Suppressor macrophage treated with lipopolysaccharide for 1 hour (primary cell): ENCODE data around the gene SH3BP4.

Experiments used
- DNase-seq, 3 donors: peaks; one replicate each; pipeline ENCODE4 v3.0.0-alpha.2; 2020 to 2022

The SH3BP4 gene

GRCh38 chr2:234986390-234986789, 34.6 kb downstream of the SH3BP4 start:
- DNase-seq, result no peak

DNA sequence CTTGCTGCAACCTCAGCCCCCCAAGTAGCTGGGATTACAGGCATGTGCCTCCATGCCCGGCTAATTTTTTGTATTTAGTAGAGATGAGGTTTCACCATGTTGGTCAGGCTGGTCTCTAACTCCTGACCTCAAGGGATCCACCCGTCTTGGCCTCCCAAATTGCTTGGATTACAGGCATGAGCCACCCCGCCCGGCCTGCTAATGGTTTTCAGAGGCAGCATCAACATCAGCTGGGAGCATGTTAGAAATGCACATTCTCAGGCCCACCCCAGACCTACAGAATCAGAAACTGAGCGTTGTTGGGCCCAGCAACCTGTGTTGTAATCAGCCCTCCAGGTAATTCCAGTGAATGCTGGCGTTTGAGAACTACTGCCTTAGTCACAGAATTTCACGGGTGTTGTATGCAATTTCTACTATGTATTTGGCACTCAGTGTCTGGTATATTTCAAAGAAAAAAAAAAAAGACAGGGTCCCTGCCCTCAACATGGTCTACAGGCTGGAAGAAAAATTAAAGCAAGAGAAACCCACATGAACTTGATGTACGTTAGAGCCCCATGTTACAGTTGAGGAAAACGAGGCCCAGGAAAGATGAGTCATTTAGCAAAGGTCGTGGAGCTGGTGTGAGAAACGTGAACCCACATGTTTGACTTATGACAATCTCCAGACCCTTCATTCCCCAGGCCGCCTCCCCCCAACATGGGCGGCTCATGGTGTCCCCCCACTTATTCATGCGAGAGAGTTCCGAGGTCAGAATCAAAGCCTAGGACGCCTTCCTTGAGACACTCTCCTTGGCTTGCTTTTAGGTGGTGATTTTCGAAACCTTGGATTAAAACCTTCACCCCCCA, 35.3 kb downstream of the SH3BP4 start:
- no peak for DNase-seq

DNA sequence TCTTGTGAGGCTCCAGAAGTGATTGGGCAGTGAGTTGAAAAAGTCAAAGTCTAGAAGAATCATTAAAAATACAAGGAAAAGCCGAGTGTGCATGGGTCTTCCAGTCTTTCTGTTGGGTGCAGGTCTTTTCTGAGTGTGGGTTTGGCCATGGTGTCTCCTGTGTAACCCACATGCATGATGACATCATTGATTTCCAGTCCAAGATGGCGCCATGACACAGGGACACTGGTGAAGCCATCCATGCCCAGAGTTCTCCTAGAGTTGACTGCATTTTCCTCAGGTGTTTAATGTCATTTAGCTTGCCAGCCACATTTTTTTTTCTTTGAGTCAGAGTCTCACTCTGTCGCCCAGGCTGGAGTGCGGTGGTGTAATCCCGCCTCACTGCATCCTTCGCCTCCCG, 35.9 kb downstream of the SH3BP4 start:
- DNase-seq, result no peak

GRCh38 chr2:234988491-234988890, 36.7 kb downstream of the SH3BP4 start:
- DNase-seq, result no peak

DNA sequence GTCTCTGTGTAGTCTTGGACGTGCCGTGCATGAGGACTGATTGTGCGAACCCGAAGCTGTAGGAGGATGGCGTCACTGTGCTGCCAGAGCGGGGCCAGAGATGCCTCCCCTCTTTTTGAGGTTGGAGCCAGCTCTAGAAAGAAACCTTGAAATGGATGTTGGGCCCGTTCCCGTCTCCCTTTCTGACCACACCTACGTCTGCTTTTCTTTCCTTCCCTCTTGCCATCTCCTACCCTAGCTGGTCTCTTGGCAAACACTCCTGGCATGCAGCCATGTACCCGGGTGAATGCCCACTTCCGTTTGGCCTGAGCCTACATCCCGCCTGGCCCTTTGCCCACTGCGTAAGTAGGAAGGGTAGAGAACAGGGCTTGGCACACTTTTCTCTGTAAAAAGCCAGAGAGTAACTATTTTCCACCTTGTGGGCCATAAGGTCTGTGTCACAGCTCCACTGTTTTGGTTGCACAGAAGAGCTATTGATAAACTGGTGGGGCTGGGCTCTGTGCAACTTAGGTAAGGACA, 37.4 kb downstream of the SH3BP4 start:
- DNase-seq, result peak; percentile 25 to 54 (median 38)

DNA sequence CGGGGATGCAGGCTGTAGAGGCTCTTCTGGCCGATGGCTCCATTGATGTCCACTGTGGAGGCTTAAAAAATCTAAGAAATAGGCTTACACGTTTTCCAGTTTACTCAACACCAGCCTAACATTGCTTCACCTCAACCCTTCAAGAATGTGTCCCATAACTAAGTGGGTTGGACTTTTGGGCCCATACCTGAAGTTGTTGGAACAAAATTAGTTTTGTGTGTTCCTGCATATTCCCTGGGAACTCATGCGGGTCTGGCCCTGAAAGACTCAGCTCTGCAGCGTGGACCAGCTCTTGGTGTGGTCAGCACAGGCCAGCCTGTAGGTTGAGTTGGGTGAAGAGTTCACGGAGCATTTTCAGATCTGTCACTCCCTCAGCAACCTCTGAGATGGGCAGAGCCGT, 38.5 kb downstream of the SH3BP4 start:
- no peak for DNase-seq

- no peak for DNase-seq
Measured at GRCh38 chr2:234991290-234991689, 39.5 kb downstream of the SH3BP4 start.

DNA sequence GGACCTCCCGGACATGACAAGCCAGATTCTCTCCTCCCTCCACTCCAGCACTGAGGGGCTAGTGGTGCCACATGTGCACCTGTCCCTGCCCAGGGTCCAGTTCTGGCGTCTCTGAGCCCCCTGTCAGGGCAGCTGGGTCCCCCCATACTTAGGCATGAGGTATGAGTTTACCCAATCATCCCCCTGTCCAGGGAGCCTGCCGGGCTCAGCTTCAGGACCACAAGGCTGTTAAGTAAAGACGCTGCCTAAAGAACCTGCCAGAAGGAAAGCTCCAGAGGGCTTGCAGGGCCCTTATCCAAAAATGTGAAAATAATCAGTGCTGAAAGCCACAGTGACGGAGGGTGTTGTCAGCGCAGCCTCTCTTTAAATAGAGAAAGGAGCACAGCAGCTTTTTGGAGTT, 40.0 kb downstream of the SH3BP4 start:
- DNase-seq, result no peak

DNA sequence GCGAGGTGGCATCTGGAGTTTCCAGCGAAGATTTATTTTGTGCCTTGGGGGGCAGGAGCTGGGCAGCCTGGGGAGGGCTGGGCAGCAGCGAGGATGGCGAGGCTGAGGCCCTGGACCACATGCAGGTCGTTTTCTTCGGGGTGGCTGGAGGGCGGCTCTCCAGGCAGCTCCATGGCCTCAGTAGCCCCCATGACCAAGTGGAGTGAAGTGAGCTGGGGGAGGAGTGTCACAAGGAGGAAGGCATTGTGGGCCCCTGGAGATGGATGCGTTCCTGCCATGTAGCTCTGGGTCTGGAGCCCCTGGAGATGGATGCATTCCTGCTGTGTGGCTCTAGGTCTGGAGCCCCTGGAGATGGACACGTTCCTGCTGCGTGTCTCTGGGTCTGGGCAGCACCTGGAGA, 40.4 kb downstream of the SH3BP4 start:
- no peak for DNase-seq

GRCh38 chr2:234992624-234993349, 41.0 kb downstream of the SH3BP4 start:
- no peak for DNase-seq

DNA sequence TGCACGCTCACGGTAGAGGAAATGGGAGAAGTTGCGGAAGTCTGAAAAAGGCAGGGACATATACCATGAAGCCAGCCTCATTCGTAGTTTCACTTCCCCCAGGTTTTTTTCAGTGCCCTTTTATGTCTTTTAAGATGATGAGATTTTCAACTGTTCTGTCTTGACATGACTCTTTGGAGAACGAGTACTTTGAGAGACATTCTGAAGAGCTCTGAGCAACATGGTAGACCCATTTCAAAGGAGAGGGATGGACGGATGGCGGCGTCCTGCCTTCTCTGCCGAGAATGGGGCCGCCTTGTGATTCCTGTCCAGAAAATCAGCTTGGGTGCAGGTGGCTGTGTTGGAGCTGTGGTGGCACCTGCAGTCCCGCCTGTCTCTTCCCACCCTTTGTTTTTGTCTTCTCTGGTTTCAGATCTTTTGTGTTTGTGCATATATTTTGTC, 41.7 kb downstream of the SH3BP4 start:
- peak; percentile 72 to 85 (median 83) for DNase-seq

- no peak for DNase-seq
Measured at GRCh38 chr2:234994438-234995321, 42.9 kb downstream of the SH3BP4 start.

DNA sequence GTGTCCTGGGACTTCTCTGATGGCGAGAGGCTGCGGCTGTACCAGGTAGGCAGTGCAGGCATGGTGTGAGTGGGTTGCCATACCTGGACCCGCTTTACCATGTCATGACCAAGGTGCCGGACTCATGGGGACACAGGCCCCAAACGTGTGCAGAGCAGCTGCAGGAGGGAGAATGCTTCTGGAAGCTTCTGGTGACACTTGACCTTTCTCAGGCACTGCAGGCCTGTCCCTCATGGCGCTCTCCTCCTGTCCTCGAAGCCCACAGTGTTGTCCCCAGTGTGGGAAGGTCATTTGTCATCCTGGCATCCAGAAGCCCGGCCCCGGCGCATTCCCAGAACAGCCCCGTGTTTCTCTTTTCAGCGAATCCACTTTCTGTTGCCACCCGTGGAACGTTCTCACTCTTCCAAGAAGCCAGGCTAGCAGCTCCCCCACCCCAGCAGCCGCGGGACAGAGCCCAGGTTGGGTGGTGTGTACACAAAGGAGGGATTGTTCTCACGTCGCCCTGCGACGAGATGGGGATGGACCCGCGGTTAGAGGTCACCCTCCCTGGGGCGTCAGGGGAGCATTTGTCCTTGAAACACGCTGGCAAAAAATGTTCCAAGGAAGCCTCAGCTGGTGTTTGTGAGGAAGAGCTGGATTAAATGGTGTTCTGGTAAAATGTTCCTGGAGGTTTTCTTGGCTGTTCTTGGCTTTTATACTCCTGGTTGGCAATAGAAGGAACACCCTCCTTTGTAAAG, 43.7 kb downstream of the SH3BP4 start:
- DNase-seq, result no peak

GRCh38 chr2:234996069-234996940, 44.5 kb downstream of the SH3BP4 start:
- DNase-seq, result no peak

DNA sequence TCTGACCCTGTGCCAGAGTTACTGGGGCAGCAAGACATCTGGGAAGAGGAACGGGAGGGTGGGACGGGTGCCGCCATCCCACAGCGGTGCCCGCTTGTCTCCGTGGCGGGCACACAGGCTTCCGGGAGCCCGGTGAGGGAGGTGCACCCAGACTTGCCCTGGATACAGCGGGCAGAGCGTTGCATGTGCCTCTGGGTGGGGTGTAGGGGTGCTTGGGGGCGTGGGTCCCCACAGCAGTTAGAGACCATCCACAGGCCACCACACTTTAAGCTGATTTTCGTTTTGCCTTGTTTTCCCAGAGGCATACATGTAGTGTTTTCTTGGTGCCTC, 45.1 kb downstream of the SH3BP4 start:
- DNase-seq, result no peak

DNA sequence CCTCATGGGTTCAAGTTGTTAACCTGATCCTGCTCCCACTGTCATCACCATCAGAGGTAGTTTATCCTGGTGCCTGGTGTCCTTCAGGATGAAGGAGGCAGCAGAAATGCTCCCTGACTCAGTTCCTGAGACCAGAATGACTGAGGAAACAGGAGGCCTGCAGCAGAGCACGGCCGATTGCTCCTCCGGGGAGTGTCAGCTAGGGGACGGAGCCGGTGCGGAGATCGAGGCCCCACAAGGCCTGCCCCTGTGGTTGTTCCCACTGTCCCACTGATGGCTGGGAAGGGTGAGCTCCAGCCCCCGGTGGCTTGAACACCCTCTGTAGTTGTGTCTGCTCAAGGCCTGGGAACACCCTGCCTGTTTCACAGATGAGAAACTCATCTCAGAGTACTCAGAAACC, 45.6 kb downstream of the SH3BP4 start:
- no peak for DNase-seq

DNA sequence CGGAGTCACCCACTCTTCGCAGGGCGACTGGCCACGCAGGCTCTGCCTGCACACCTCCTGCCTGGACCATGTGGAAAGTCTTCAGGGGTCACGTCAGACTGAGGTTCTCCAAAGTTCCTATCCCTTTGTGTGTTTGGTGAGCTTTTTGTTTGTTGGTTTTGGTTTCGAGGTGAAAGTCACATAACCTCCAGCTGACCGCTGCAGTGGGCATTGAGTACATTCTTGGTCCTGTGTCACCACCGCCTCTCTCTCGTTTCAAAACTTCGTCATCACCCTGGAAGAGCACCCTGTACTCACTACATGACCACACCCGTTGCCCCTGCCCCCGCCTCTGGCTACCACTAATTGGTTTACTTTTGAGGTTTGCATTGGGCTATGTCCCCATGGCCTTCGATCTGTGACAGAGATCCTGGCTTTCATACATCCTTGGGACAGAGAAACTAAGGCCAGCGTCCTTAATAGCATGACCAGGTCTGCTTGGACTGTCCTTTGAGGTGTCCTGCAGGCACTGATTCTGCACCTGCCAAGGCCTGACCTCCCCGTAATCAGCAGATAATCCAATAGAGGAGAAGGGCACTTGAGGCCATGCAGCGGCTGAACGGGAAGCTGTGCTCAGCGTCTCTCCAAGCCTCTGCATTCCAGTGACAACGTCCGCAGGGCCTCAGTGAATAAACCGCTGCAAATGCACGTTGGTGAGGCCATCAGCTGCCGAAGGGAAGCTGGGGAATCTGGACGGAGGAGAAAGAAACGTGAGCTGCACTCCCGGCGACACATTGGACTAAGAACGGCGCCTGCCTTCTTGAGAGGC, 46.8 kb downstream of the SH3BP4 start:
- DNase-seq, result no peak

DNA sequence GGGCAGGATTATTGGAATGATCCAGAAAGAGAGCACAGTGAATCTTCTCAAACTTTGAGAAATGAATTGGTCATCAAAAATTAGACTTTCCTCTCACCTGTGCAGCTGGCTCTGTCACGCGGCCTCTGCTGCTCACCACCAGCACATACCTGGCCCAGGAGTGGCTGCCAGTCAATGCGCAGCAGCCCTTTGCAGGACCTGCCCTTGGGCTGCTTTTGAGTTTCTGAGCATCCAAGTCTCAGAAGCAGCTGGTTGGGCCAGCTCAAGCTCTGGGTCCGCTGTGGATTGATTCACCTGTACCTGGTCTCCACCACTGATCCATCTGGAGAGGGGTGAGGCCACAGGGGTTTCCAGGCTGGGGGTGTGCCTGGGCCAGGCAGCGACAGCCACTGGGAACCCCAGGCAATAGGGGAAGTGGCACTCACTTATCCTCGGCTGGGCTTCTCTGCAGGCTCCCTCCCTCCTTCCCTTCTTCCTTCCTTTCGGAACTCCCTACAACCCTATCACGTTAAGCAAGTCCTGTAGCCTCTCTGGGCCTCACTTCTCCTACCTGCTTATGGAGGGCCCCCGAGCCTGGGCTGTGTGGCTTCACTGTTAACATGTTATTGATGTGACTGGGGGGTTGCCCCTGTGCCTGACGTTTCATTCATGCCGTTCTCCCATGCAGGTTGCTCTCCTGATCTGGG, 48.1 kb downstream of the SH3BP4 start:
- peak; percentile 15 to 30 (median 26) for DNase-seq

GRCh38 chr2:235000426-235001236, 48.8 kb downstream of the SH3BP4 start:
- DNase-seq, result no peak
